ENCODE measurements around the gene BAD.

BAD gene

GRCh38 chr11:64223001-64223651 is 61.3 kb downstream of the BAD start:
- no peak for TF ChIP-seq ELF4 (IDR thresholded peaks at IDR 0.05)
- no peak for TF ChIP-seq FOXM1 (IDR thresholded peaks at IDR 0.05; ENCODE audit: borderline replicate concordance)
- no peak for TF ChIP-seq L3MBTL2 (conservative IDR thresholded peaks at IDR 0.05)
- TF ChIP-seq TARDBP (IDR thresholded peaks at IDR 0.05), result no peak
- no peak for TF ChIP-seq ZNF384 (IDR thresholded peaks at IDR 0.05)
- TF ChIP-seq CTBP1 (IDR thresholded peaks at IDR 0.05; ENCODE audit: borderline replicate concordance), result no peak
- TF ChIP-seq PKNOX1 (IDR thresholded peaks at IDR 0.05), result no peak
- TF ChIP-seq SUZ12 (IDR thresholded peaks at IDR 0.05), result no peak
- TF ChIP-seq ARNT (IDR thresholded peaks at IDR 0.05), result no peak
- no peak for TF ChIP-seq HDGF (IDR thresholded peaks at IDR 0.05; ENCODE audit: borderline replicate concordance)
- no peak for TF ChIP-seq FOXK2 (IDR thresholded peaks at IDR 0.05)
- TF ChIP-seq FOXA1 (IDR thresholded peaks at IDR 0.05), result no peak
- TF ChIP-seq LEF1 (IDR thresholded peaks at IDR 0.05; ENCODE audit: borderline replicate concordance), result no peak
- TF ChIP-seq SP1 (IDR thresholded peaks at IDR 0.05), result no peak
- TF ChIP-seq BHLHE40 (IDR thresholded peaks at IDR 0.05; ENCODE audit: borderline replicate concordance), result no peak
- TF ChIP-seq NFRKB (IDR thresholded peaks at IDR 0.05), result no peak
- DNase-seq (ENCODE audit: extremely low spot score), result no peak
- ChIA-PET CTCF (interaction anchor here (1.7 kb wide), 1 partner anchor 19 kb away, joined by 4 read pairs; no protein-coding TSS in a partner anchor), POLR2A (interaction anchor here (0.6 to 2.5 kb wide), 3 partner anchors 12 to 38 kb away, joined by 3 to 8 read pairs (median 5); partner anchors contain the start of genes FKBP2 and STIP1)

- DNase-seq (ENCODE audit: extremely low spot score), result no peak
- no peak for TF ChIP-seq NFRKB (IDR thresholded peaks at IDR 0.05)
- no peak for TF ChIP-seq CTBP1 (IDR thresholded peaks at IDR 0.05; ENCODE audit: borderline replicate concordance)
- no peak for TF ChIP-seq ARNT (IDR thresholded peaks at IDR 0.05)
- no peak for TF ChIP-seq SP1 (IDR thresholded peaks at IDR 0.05)
- POLR2A ChIA-PET, result interaction anchor here (2.5 kb wide), 1 partner anchor 37 kb away, joined by 8 read pairs; the partner anchor contains the start of gene STIP1
- CTCF ChIA-PET, result no interaction called here
Measured at GRCh38 chr11:64222651-64223000, 61.8 kb downstream of the BAD start.

- no peak for DNase-seq (ENCODE audit: extremely low spot score)
- TF ChIP-seq TARDBP (IDR thresholded peaks at IDR 0.05) (no peak), ARNT (IDR thresholded peaks at IDR 0.05) (no peak), SUZ12 (IDR thresholded peaks at IDR 0.05) (no peak), PKNOX1 (IDR thresholded peaks at IDR 0.05) (no peak), HDGF (IDR thresholded peaks at IDR 0.05; ENCODE audit: borderline replicate concordance) (no peak), FOXA1 (IDR thresholded peaks at IDR 0.05) (no peak)
- POLR2A ChIA-PET, result no interaction called here
- CTCF ChIA-PET, result no interaction called here
Measured at GRCh38 chr11:64220798-64221197, 63.7 kb downstream of the BAD start.

- CTCF ChIA-PET, result no interaction called here
- no peak for DNase-seq (ENCODE audit: extremely low spot score)
- POLR2A ChIA-PET, result no interaction called here
- TF ChIP-seq FOXK2 (IDR thresholded peaks at IDR 0.05), result no peak
- no peak for TF ChIP-seq SP1 (IDR thresholded peaks at IDR 0.05)
- no peak for TF ChIP-seq ARNT (IDR thresholded peaks at IDR 0.05)
Measured at GRCh38 chr11:64220271-64220670, 64.2 kb downstream of the BAD start.
